Measurements from ENCODE around the gene BRME1. TPM values are rescaled to one million over a fixed set of nuclear protein-coding genes. Genes with fewer than 3 reads are reported as not detected.

The BRME1 gene
- total RNA-seq, 1 donor from 2014 or later: 2.9 TPM

DNA sequence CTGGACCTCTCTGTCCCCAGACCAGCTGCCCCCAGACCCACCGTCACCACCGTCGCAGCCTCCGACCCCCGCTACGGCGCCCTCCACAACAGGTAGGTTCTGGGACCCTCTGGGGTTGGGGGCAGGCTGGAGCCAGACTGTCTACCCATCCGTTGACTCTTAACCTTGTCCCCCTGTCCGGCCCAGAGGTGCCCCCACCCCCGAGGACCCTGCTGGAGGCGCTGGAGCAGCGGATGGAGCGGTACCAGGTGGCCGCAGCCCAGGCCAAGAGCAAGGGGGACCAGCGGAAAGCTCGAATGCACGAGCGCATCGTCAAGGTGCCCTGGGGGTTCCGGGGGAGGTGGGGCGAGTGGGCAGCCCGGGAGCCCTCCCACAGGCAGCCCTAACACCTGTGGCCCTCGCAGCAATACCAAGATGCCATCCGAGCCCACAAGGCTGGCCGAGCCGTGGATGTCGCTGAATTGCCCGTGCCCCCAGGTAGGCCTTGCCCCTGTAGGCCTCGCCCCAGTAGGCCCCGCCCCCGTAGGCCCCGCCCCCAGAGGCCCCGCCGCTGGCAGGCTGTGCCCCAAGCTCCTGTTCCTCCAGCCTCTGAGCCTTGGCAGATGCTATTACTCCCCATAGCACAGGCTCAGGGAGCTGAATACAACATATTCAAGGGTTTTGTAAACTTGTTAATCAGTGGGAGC is 13.0 kb upstream of the BRME1 start:
- TF ChIP-seq, protein P1, sequence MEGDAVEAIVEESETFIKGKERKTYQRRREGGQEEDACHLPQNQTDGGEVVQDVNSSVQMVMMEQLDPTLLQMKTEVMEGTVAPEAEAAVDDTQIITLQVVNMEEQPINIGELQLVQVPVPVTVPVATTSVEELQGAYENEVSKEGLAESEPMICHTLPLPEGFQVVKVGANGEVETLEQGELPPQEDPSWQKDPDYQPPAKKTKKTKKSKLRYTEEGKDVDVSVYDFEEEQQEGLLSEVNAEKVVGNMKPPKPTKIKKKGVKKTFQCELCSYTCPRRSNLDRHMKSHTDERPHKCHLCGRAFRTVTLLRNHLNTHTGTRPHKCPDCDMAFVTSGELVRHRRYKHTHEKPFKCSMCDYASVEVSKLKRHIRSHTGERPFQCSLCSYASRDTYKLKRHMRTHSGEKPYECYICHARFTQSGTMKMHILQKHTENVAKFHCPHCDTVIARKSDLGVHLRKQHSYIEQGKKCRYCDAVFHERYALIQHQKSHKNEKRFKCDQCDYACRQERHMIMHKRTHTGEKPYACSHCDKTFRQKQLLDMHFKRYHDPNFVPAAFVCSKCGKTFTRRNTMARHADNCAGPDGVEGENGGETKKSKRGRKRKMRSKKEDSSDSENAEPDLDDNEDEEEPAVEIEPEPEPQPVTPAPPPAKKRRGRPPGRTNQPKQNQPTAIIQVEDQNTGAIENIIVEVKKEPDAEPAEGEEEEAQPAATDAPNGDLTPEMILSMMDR (IDR thresholded peaks at IDR 0.05): no peak
- DNase-seq (ENCODE audit: low spot score): no peak
- no peak overlapping the region for H3K4me3 Mint-ChIP-seq (ENCODE audit: unreplicated experiment)
- peaks cover 4% of the 10 kb centered on the region for H3K9me3 Mint-ChIP-seq (ENCODE audit: low read depth)
- no peaks in the 10 kb centered on the region for H3K27me3 Mint-ChIP-seq (ENCODE audit: low read depth)
- H3K4me1 Mint-ChIP-seq (ENCODE audit: low read depth): no peaks in the 10 kb centered on the region
- H3K27ac Mint-ChIP-seq (ENCODE audit: unreplicated experiment): no peak overlapping the region
- peaks cover 36% of the 10 kb centered on the region for H3K36me3 Mint-ChIP-seq (ENCODE audit: low read depth)

DNA sequence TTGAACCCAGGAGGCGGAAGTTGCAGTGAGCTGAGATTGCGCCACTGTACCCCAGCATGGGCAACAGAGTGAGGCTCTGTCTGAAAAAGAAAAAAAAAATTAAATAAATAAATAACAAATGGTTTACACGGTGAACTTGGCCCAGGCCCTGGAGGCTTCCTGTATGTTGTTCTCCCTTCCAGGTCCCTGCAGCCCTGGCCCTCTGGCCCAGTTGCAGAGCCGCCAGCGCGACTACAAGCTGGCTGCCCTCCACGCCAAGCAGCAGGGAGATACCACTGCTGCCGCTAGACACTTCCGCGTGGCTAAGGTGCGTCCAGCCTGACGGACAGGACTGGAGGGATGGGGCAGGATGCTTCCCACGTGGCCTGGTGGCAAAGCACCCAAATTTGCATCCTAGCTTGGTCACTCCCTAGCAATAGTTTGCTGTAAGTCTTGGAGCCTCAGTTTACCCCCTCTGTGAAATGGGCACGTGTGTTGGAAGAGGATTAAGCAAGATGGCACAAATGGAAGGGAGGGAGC is 12.0 kb upstream of the BRME1 start:
- H3K9me3 Mint-ChIP-seq (ENCODE audit: low read depth): peaks cover 4% of the 10 kb centered on the region
- H3K4me1 Mint-ChIP-seq (ENCODE audit: low read depth): no peaks in the 10 kb centered on the region
- H3K36me3 Mint-ChIP-seq (ENCODE audit: low read depth): peaks cover 32% of the 10 kb centered on the region
- no peak overlapping the region for H3K27ac Mint-ChIP-seq (ENCODE audit: unreplicated experiment)
- DNase-seq (ENCODE audit: low spot score): no peak
- no peak overlapping the region for H3K4me3 Mint-ChIP-seq (ENCODE audit: unreplicated experiment)
- TF ChIP-seq, protein P1 (IDR thresholded peaks at IDR 0.05): no peak
- H3K27me3 Mint-ChIP-seq (ENCODE audit: low read depth): no peaks in the 10 kb centered on the region

DNA sequence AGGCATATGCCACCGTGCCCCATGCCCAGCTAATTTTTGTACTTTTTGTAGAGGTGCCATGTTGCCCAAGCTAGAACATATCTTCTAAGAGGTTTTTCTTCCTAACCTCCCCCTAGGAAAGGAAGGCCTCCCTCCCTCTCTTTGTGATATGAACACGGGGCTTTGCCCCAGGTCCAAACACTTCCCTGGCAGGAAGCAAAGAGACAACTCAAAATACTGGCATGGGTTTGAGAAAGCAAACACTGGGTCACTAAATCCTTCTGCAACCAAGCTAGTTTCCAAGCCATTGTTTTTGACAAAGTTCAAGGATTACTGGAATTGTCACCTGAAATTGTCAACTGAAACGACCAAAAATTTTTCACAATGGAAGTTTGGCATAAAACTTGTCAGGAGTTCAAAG is 8.9 kb upstream of the BRME1 start:
- no peak overlapping the region for H3K4me3 Mint-ChIP-seq (ENCODE audit: unreplicated experiment)
- H3K36me3 Mint-ChIP-seq (ENCODE audit: low read depth): peaks cover 16% of the 10 kb centered on the region
- H3K27me3 Mint-ChIP-seq (ENCODE audit: low read depth): no peaks in the 10 kb centered on the region
- H3K27ac Mint-ChIP-seq (ENCODE audit: unreplicated experiment): no peak overlapping the region
- H3K9me3 Mint-ChIP-seq (ENCODE audit: low read depth): no peaks in the 10 kb centered on the region
- H3K4me1 Mint-ChIP-seq (ENCODE audit: low read depth): no peaks in the 10 kb centered on the region
- TF ChIP-seq, protein P1 (IDR thresholded peaks at IDR 0.05): no peak
- DNase-seq (ENCODE audit: low spot score): no peak

DNA sequence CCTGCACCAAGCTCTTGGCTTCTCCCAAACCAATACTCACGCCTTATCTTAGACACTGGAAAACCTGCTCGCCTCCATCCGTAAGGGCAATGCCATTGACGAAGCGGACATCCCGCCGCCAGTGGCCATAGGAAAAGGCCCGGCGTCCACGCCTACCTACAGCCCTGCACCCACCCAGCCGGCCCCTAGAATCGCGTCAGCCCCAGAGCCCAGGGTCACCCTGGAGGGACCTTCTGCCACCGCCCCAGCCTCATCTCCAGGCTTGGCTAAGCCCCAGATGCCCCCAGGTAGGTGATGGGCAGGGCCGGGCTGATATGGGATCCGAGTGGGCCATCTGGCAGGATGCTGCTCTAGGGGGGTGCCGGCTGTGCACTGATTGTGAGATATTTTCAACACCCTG is 7.4 kb upstream of the BRME1 start:
- Mint-ChIP-seq H3K4me3 (ENCODE audit: unreplicated experiment) (no peak overlapping the region), H3K4me1 (ENCODE audit: low read depth) (no peaks in the 10 kb centered on the region), H3K9me3 (ENCODE audit: low read depth) (no peaks in the 10 kb centered on the region), H3K27me3 (ENCODE audit: low read depth) (no peaks in the 10 kb centered on the region), H3K36me3 (ENCODE audit: low read depth) (peaks cover 16% of the 10 kb centered on the region), H3K27ac (ENCODE audit: unreplicated experiment) (no peak overlapping the region)
- DNase-seq (ENCODE audit: low spot score): no peak
- TF ChIP-seq, protein P1 (IDR thresholded peaks at IDR 0.05): no peak

DNA sequence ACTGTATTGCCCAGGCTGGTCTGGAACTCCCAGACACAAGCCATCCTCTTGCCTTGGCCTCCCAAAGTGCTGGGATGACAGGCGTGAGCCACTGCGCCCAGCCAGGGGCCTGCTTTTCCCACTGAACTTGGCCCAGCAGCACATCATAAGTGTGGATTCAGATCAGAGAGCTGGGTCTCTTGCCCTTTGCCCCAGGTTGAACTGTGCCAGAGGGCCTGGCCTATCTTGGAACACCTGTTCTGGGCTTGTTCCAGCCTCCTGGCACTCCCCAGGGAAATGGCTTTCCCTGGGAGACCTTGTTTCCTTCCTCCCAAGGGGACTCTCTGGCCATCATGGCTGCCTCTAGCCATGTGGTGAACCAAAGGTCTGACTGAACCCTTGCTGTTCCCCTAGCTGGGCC is 3.5 kb upstream of the BRME1 start:
- H3K4me1 Mint-ChIP-seq (ENCODE audit: low read depth): peaks cover 13% of the 10 kb centered on the region
- TF ChIP-seq, protein P1 (IDR thresholded peaks at IDR 0.05): no peak
- no peak for DNase-seq (ENCODE audit: low spot score)

More for the DNA sequence above, 3.5 kb upstream of the BRME1 start:
- Mint-ChIP-seq H3K9me3 (ENCODE audit: low read depth) (no peaks in the 10 kb centered on the region), H3K4me3 (ENCODE audit: unreplicated experiment) (no peak overlapping the region), H3K27ac (ENCODE audit: unreplicated experiment) (no peak overlapping the region), H3K36me3 (ENCODE audit: low read depth) (peaks cover 8% of the 10 kb centered on the region), H3K27me3 (ENCODE audit: low read depth) (no peaks in the 10 kb centered on the region)

Data from chondrocyte (in vitro differentiated cells).